A549 (cell line): ENCODE measurements around the gene METTL27.

ENCODE experiments used
- CEBPB ChIP-seq, 2 experiments: fragments of >200 bp in 1 of 2; sonication (Bioruptor Twin) in 1 of 2; formaldehyde crosslinking in 1 of 2; IDR thresholded peaks; 2 replicates each; pipeline ENCODE4 v1.6.1; 2012 to 2016
- CTCF ChIP-seq: fragments of >200 bp; sonication (Bioruptor Twin); formaldehyde crosslinking; IDR thresholded peaks from 3 replicates; pipeline ENCODE4 v1.5.1; 2016

DNA sequence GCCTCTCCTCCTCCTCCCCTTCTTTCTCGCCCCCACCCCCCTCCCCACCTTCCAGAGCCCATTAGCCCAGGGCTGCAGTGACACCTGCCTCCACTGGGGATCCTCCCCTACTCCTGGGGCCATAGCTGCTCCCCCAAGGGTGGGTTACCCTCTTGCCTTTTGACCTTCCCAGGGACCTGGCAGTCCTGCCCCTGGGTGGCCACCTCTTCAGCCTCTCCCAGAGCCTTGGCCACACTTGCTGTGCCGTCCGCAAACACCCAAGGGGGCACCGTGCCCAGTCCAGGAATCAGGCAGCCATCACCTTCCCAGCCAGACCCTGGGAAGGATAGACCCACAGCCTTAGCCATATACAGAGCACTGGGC lies 31.3 kb downstream of the METTL27 start:
- no peak for TF ChIP-seq CEBPB (IDR thresholded peaks at IDR 0.05)
- TF ChIP-seq CTCF, result no peak
